ENCODE measurements around the gene WDR20.
"Not testable (repeated sequence)": the region's sequence is repeated elsewhere in the genome, so short reads cannot be mapped to it uniquely, and the experiment has no call there.

WDR20 gene

GRCh38 chr14:102172721-102173120 is 33.0 kb downstream of the WDR20 start:
- Mint-ChIP-seq H3K4me1 (peaks cover 34% of the 10 kb centered on the region), H3K36me3 (peaks cover 18% of the 10 kb centered on the region)
- ATAC-seq, H3K27me3 Mint-ChIP-seq, H3K9me3 Mint-ChIP-seq, H3K27ac Mint-ChIP-seq, H3K4me3 Mint-ChIP-seq: not testable (repeated sequence)

- H3K4me3 Mint-ChIP-seq, result no peak overlapping the region
- no peak for ATAC-seq
- no peaks in the 10 kb centered on the region for H3K27me3 Mint-ChIP-seq
- no peak overlapping the region for H3K27ac Mint-ChIP-seq
- H3K36me3 Mint-ChIP-seq, result peaks cover 11% of the 10 kb centered on the region
- H3K4me1 Mint-ChIP-seq, result peaks cover 50% of the 10 kb centered on the region
- H3K9me3 Mint-ChIP-seq, result no peaks in the 10 kb centered on the region
Observed at GRCh38 chr14:102177161-102177560, 37.5 kb downstream of the WDR20 start.

- ATAC-seq, result no peak
- no peak overlapping the region for H3K4me3 Mint-ChIP-seq
- no peaks in the 10 kb centered on the region for H3K27me3 Mint-ChIP-seq
- peaks cover 60% of the 10 kb centered on the region for H3K4me1 Mint-ChIP-seq
- H3K9me3 Mint-ChIP-seq, result no peaks in the 10 kb centered on the region
- H3K36me3 Mint-ChIP-seq, result peaks cover 17% of the 10 kb centered on the region
- H3K27ac Mint-ChIP-seq, result no peak overlapping the region
Observed at GRCh38 chr14:102178806-102179205, 39.1 kb downstream of the WDR20 start.

- H3K4me3 Mint-ChIP-seq, result no peak overlapping the region
- H3K9me3 Mint-ChIP-seq, result no peaks in the 10 kb centered on the region
- H3K4me1 Mint-ChIP-seq, result peaks cover 66% of the 10 kb centered on the region
- no peak overlapping the region for H3K27ac Mint-ChIP-seq
- H3K27me3 Mint-ChIP-seq, result no peaks in the 10 kb centered on the region
- ATAC-seq, result no peak
- peaks cover 11% of the 10 kb centered on the region for H3K36me3 Mint-ChIP-seq
Observed at GRCh38 chr14:102180248-102180998, 40.7 kb downstream of the WDR20 start.

- no peak for ATAC-seq
- no peak overlapping the region for H3K27ac Mint-ChIP-seq
- peaks cover 6% of the 10 kb centered on the region for H3K36me3 Mint-ChIP-seq
- peaks cover 63% of the 10 kb centered on the region for H3K4me1 Mint-ChIP-seq
- H3K9me3 Mint-ChIP-seq, result no peaks in the 10 kb centered on the region
- no peak overlapping the region for H3K4me3 Mint-ChIP-seq
- H3K27me3 Mint-ChIP-seq, result no peaks in the 10 kb centered on the region
Observed at GRCh38 chr14:102181187-102181586, 41.5 kb downstream of the WDR20 start.

GRCh38 chr14:102182190-102182589 is 42.5 kb downstream of the WDR20 start:
- Mint-ChIP-seq H3K9me3 (no peaks in the 10 kb centered on the region), H3K36me3 (peaks cover 6% of the 10 kb centered on the region), H3K4me1 (peaks cover 64% of the 10 kb centered on the region), H3K27ac (no peak overlapping the region), H3K4me3 (no peak overlapping the region), H3K27me3 (no peaks in the 10 kb centered on the region)
- no peak for ATAC-seq

GRCh38 chr14:102182936-102183619 is 43.4 kb downstream of the WDR20 start:
- Mint-ChIP-seq H3K9me3 (no peaks in the 10 kb centered on the region), H3K36me3 (peaks cover 6% of the 10 kb centered on the region), H3K4me3 (no peak overlapping the region), H3K27me3 (no peaks in the 10 kb centered on the region), H3K4me1 (peaks cover 62% of the 10 kb centered on the region), H3K27ac (peak overlapping the region; percentile 26)
- no peak for ATAC-seq

GRCh38 chr14:102183886-102184285 is 44.2 kb downstream of the WDR20 start:
- no peak for ATAC-seq
- Mint-ChIP-seq H3K27me3 (no peaks in the 10 kb centered on the region), H3K36me3 (peaks cover 6% of the 10 kb centered on the region), H3K4me3 (no peak overlapping the region), H3K4me1 (peaks cover 56% of the 10 kb centered on the region), H3K27ac (no peak overlapping the region), H3K9me3 (no peaks in the 10 kb centered on the region)

GRCh38 chr14:102184316-102185035 is 44.8 kb downstream of the WDR20 start:
- Mint-ChIP-seq H3K9me3 (no peaks in the 10 kb centered on the region), H3K27ac (no peak overlapping the region), H3K4me1 (peaks cover 56% of the 10 kb centered on the region), H3K27me3 (no peaks in the 10 kb centered on the region), H3K4me3 (no peak overlapping the region), H3K36me3 (peaks cover 6% of the 10 kb centered on the region)
- peak; percentile 47 for ATAC-seq

GRCh38 chr14:102185360-102185759 is 45.7 kb downstream of the WDR20 start:
- no peaks in the 10 kb centered on the region for H3K9me3 Mint-ChIP-seq
- H3K27me3 Mint-ChIP-seq, result no peaks in the 10 kb centered on the region
- ATAC-seq, result no peak
- peaks cover 59% of the 10 kb centered on the region for H3K4me1 Mint-ChIP-seq
- H3K36me3 Mint-ChIP-seq, result peaks cover 6% of the 10 kb centered on the region
- no peak overlapping the region for H3K27ac Mint-ChIP-seq
- no peak overlapping the region for H3K4me3 Mint-ChIP-seq

- Mint-ChIP-seq H3K4me1 (peaks cover 63% of the 10 kb centered on the region), H3K4me3 (no peak overlapping the region), H3K27ac (no peak overlapping the region), H3K27me3 (no peaks in the 10 kb centered on the region), H3K9me3 (no peaks in the 10 kb centered on the region), H3K36me3 (peaks cover 6% of the 10 kb centered on the region)
- no peak for ATAC-seq
Observed at GRCh38 chr14:102187044-102187443, 47.3 kb downstream of the WDR20 start.

- Mint-ChIP-seq H3K27me3 (no peaks in the 10 kb centered on the region), H3K27ac (no peak overlapping the region), H3K4me1 (peaks cover 67% of the 10 kb centered on the region), H3K9me3 (no peaks in the 10 kb centered on the region), H3K4me3 (no peak overlapping the region), H3K36me3 (peaks cover 6% of the 10 kb centered on the region)
- ATAC-seq, result no peak
Observed at GRCh38 chr14:102187568-102188001, 47.9 kb downstream of the WDR20 start.

GRCh38 chr14:102188187-102188586 is 48.5 kb downstream of the WDR20 start:
- Mint-ChIP-seq H3K4me3 (no peak overlapping the region), H3K27me3 (no peaks in the 10 kb centered on the region), H3K4me1 (peaks cover 69% of the 10 kb centered on the region), H3K36me3 (peaks cover 4% of the 10 kb centered on the region), H3K27ac (no peak overlapping the region), H3K9me3 (no peaks in the 10 kb centered on the region)
- no peak for ATAC-seq

- Mint-ChIP-seq H3K36me3 (no peaks in the 10 kb centered on the region), H3K4me3 (no peak overlapping the region), H3K9me3 (no peaks in the 10 kb centered on the region), H3K4me1 (peaks cover 69% of the 10 kb centered on the region), H3K27ac (no peak overlapping the region), H3K27me3 (no peaks in the 10 kb centered on the region)
- ATAC-seq, result no peak
Observed at GRCh38 chr14:102189874-102190273, 50.2 kb downstream of the WDR20 start.

GRCh38 chr14:102192840-102193502 is 53.3 kb downstream of the WDR20 start:
- no peak overlapping the region for H3K4me3 Mint-ChIP-seq
- H3K4me1 Mint-ChIP-seq, result peaks cover 52% of the 10 kb centered on the region
- no peaks in the 10 kb centered on the region for H3K27me3 Mint-ChIP-seq
- no peaks in the 10 kb centered on the region for H3K9me3 Mint-ChIP-seq
- no peak for ATAC-seq
- H3K27ac Mint-ChIP-seq, result no peak overlapping the region
- peaks cover 22% of the 10 kb centered on the region for H3K36me3 Mint-ChIP-seq

All from stimulated activated memory B cell treated with anti-CD40 and anti-IgM and Interleukin-4, amounts not matched to agents 10 μg/mL and 1 μg/mL and 100 μg/mL, for 72 hours (primary cell).